UCSD-AML1 (cell line): ENCODE measurements around the gene WDR77.

Experiments
- DNase-seq: peaks from one replicate; lab custom pipeline; 2025; ENCODE audit not compliant: unreplicated experiment; lab: John Stamatoyannopoulos, UW

The WDR77 gene

DNA sequence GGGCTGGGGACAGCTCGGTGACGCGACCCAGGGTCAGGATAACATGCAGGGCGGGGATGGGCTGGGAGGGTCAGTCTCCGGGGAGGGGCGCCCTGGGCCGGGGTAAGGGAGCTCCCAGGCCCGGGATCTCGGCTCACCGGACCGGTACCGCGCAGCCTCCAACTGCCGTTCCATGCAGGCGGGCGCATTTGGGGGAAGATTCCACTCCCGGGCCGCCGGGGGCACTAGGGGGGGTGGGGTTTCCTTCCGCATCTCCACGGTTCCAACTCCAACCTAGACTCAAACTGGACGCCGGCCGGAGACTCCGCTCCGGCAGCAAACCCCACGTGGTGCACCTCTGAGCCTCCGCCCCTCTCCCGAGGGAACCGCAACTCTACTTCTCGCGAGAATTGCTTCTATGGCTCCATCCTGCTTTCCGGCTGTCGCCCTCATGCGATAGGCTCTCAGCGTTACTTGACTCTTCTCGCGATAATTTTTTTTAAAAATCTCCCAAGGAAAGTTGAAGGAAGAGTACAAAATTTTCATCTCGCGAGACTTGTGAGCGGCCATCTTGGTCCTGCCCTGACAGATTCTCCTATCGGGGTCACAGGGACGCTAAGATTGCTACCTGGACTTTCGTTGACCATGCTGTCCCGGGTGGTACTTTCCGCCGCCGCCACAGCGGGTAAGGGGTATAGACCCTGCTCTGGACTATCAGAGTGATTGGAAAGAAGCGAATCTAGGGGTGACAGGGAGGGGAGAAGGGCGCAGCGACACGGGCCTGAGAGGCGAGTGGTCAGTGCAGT is at the start of gene WDR77, which contains the start of gene ATP5PB:
WDR77 (minus strand) TSS at position 339 of the 785 bp plus-strand sequence; CDS start at position 252, 87 bp downstream.
ATP5PB (plus strand) TSS at position 547 of the 785 bp plus-strand sequence; CDS start at position 625, 78 bp downstream.
- DNase-seq, result peak; percentile 91

- no peak for DNase-seq
These were observed 48.5 kb upstream of the WDR77 start for GRCh38 chr1:111497592-111497991.

DNA sequence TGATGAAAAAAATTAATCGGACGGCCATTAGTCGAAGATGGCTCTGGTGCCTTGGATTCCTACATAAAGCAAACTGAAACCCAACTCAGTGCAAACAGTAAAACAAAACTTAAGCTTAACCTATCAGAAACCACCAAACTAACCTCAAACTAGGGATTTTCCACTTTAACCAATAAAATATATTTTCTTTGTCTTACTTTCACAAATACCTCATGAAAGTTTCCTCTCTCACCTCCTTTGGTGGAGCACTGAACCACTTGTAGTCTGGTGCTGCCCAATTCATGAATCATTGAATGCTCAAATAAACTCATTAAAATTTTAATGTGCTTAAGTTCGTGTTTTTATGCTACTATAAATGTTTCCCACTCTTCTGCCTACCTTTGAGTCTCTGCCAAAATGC is 47.3 kb upstream of the WDR77 start:
- no peak for DNase-seq

- DNase-seq, result peak; percentile 48
These were observed 42.0 kb upstream of the WDR77 start for GRCh38 chr1:111491070-111491469.

DNA sequence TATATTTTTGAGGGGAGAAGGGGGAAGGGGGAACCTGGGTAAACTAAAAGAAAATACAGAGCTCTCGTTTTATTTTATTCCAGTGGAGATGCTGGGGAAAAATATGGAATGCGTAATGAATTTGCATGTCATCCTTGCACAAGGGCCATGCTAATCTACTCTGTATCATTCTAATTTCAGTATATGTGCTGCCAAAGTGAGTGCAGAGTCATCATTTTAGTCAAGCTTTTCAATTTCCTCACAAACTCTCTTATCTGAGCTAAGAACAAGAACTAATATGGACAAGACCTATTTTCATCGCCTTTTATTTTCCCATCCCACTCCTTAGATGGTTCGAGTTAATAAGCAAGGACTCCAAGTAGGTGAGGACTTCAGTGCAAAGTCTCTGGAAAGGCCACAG is 41.2 kb upstream of the WDR77 start:
- no peak for DNase-seq

- DNase-seq, result no peak
These were observed 40.5 kb upstream of the WDR77 start for GRCh38 chr1:111489604-111490003.

GRCh38 chr1:111488669-111489068 is 39.6 kb upstream of the WDR77 start:
- no peak for DNase-seq

- DNase-seq, result no peak
These were observed 38.1 kb upstream of the WDR77 start for GRCh38 chr1:111487133-111487532.

- no peak for DNase-seq
These were observed 37.4 kb upstream of the WDR77 start for GRCh38 chr1:111486431-111486830.

DNA sequence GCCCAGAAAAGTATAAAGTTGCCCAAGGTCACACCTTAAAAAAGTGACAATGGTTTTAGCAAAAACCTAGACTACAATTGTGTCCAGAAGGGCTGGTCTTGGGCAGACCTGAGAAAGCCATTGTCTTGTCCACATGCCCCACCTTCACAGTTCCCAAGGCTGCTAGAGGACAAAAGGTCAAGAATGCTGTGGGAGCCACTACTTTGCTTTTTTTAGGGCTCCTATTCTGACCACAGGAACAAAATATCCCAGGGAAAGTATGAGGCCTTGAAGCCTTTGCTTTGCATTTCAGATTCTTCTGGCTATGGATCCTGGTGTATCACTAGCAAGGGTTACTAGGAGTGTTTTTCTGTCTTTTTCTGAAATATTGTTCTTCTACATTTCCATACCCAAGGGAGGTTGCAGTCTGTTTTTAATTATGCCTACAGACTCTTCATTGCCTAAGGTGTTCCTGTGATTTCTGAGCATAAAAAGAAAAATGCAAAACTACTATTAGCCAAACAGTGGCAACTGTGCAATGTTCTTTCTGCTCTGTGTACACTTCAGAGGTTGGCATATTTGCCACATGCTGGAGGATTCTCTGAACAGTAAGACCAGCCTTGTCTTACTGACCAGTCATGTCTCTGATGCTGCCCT is 35.5 kb upstream of the WDR77 start:
- no peak for DNase-seq

GRCh38 chr1:111483876-111484275 is 34.8 kb upstream of the WDR77 start:
- DNase-seq, result no peak

GRCh38 chr1:111483166-111483565 is 34.1 kb upstream of the WDR77 start:
- no peak for DNase-seq

DNA sequence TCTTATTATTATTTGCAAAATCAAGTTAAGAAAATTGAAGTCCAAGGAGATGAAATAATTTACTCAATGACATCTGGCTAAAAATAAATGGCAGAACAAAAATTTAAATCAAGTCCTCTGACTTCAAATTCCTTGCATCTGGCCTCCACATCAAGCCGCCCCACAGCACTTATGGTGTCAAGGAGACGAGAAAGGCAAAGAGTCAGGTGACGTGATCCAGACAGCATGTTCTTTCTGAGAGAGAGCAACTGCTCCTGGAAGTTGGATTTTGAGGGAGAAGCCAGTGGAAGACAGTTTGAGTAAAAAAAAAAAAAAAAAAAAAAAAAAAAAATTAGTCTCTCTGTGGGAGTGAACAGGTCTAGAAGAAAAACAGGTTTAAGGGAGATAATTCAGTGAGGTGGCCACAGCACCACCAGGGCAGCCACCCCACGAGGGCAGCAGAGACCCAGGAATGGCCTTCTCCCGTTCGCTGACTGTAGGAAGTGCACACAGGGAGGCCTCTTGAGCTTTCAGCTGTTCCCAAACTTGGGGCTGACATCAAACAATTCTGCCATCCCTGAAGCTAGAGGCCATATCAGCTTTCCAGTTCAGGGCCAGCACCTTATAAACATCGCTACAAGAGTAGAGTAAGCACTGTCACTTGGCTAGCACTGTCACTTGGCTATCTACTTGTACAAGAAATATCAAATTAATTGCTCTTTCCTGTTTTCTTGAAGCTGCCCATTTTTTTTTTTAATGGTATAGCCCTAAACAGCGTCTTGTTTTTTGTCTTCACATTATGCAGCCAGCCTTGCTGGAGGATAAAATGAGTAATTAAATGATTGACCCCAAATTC is 32.5 kb upstream of the WDR77 start:
- peak; percentile 83 for DNase-seq

DNA sequence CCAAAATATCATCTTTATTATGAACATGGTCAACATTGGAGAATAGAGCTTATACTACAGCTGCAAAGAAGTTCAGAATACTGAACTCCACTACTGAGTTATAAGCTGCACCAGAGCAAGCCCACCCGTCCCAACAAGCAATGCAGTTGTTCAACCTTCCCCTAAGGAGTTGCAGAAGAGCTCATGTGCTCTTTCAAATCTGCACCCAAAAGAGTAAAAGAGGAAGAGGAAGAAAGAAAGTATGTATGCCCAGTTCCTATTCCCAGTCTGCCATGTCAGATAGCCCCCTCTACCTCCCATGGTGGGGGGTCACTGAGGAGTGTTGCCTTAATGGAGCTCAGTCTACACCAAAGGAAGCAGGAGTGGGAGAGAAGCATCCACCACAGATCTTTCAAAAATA is 31.6 kb upstream of the WDR77 start:
- no peak for DNase-seq

GRCh38 chr1:111476761-111477309 is 27.8 kb upstream of the WDR77 start:
- DNase-seq, result peak; percentile 29

GRCh38 chr1:111476214-111476613 is 27.2 kb upstream of the WDR77 start:
- no peak for DNase-seq

GRCh38 chr1:111475701-111476100 is 26.6 kb upstream of the WDR77 start:
- no peak for DNase-seq

GRCh38 chr1:111474521-111474920 is 25.5 kb upstream of the WDR77 start:
- DNase-seq, result no peak

DNA sequence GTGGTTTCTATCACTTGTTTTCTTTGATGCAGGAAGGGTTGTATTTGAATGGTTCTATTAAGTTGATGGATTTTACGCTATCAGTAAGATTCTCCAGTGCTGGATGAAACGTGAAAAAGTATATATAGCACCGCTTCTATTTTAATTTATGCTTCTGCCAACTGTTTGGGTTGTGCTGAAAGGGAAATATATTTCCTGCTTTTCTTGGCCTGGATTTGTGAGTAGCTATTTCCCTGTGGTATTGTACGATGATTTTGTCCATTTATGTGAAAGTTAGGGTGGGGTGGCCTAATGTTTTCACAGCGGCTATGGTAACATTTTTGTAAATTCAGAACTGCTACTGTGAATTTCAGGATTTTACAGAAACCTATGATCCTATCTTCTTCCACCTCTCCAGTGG is 25.1 kb upstream of the WDR77 start:
- DNase-seq, result no peak

DNA sequence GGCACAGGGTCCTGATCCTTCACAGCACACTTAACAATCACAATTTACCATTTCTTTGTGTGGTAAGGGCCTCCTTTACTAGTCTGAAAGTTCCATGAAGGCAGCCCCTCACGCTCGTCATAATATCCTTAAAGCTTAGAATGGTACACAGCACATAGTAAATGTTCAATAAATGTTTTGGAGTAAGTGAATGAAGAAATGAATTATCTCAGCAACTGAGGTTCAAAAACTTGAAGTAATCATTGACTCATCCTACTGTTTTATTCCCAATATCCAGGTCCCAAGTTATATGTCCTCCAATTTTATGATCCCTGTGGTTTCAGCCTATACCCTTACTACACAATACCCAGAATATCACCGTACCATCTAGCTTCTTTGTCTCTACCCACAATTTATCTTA is 22.5 kb upstream of the WDR77 start:
- DNase-seq, result no peak

GRCh38 chr1:111471012-111471411 is 22.0 kb upstream of the WDR77 start:
- DNase-seq, result peak; percentile 68
